Fibroblast of lung (primary cell): ENCODE measurements around the gene CEP78. TPM values are rescaled to one million over a fixed set of nuclear protein-coding genes. Genes with fewer than 3 reads are reported as not detected.

Source experiments
- DNase-seq, 2 donors: peaks; one replicate each; pipeline versions ENCODE4 v3.0.0 to v3.0.0-alpha.2; 2010; ENCODE audit warnings: low read depth in 2 of 2
- H2AFZ ChIP-seq: 2 replicates; pipeline ENCODE4 v1.5.1; 2012; ENCODE audit warnings: low read length, control low read depth, inconsistent platforms
- H3K27ac ChIP-seq: 2 replicates; pipeline ENCODE4 v1.5.1; 2011; ENCODE audit warnings: low read length, control low read depth; ENCODE audit not compliant: insufficient read depth
- H3K27me3 ChIP-seq: 2 replicates; pipeline ENCODE4 v1.5.1; 2011; ENCODE audit warnings: mild to moderate bottlenecking, low read length; ENCODE audit not compliant: control insufficient read depth, insufficient read depth
- H3K36me3 ChIP-seq: 2 replicates; pipeline ENCODE4 v1.5.1; 2011; ENCODE audit warnings: low read length; ENCODE audit not compliant: control insufficient read depth, insufficient read depth
- H3K4me1 ChIP-seq: 2 replicates; pipeline ENCODE4 v1.5.1; 2011; ENCODE audit warnings: low read length; ENCODE audit not compliant: control insufficient read depth, insufficient read depth; ENCODE audit errors: extremely low read depth
- H3K4me2 ChIP-seq: 2 replicates; pipeline ENCODE4 v1.5.1; 2011; ENCODE audit warnings: low read length, control low read depth; ENCODE audit not compliant: insufficient read depth; ENCODE audit errors: extremely low read depth
- H3K4me3 ChIP-seq, 4 experiments: fragments of 200-600 bp in 1 of 4; sonication (generic) in 1 of 4; replicated peaks in 1 of 4; 2 replicates each; pipeline ENCODE4 v1.5.1; 2011 to 2016; ENCODE audit warnings: low read length in 4 of 4, low read depth in 3 of 4, mild to moderate bottlenecking in 3 of 4, control low read depth in 2 of 4, inconsistent platforms in 1 of 4, mixed read lengths in 1 of 4; ENCODE audit not compliant: insufficient read depth in 1 of 4; ENCODE audit errors: control extremely low read depth in 1 of 4
- H3K79me2 ChIP-seq: 2 replicates; pipeline ENCODE4 v1.5.1; 2012; ENCODE audit warnings: mild to moderate bottlenecking, low read length, inconsistent platforms; ENCODE audit not compliant: control insufficient read depth, insufficient read depth
- H3K9ac ChIP-seq: 2 replicates; pipeline ENCODE4 v1.5.1; 2011; ENCODE audit warnings: mild to moderate bottlenecking, low read length, control low read depth; ENCODE audit not compliant: insufficient read depth
- H3K9me3 ChIP-seq: 2 replicates; pipeline ENCODE4 v1.5.1; 2012; ENCODE audit warnings: low read depth, low read length; ENCODE audit not compliant: control insufficient read depth, insufficient read depth
- H4K20me1 ChIP-seq: 2 replicates; pipeline ENCODE4 v1.5.1; 2011; ENCODE audit warnings: low read length; ENCODE audit not compliant: control insufficient read depth, insufficient read depth; ENCODE audit errors: extremely low read depth
- EZH2 ChIP-seq: IDR thresholded peaks from 2 replicates; pipeline ENCODE4 v1.5.1; 2012; ENCODE audit warnings: low read length, control low read depth, mild to moderate bottlenecking; ENCODE audit errors: missing control alignments
- polyA plus RNA-seq, 2 donors: library from polyadenylated mRNA; depleted of rRNA in 1 of 2; stranded (reverse) in 1 of 2; unstranded in 1 of 2; fragments of >200 nt; gene quantifications; 2 replicates each; pipeline ENCODE4 v1.2.1, GENCODE V29; 2011 to 2012; ENCODE audit warnings: missing spikeins in 1 of 2
- total RNA-seq: library from RNA; depleted of rRNA; stranded (reverse); fragments of >200 nt; gene quantifications from 2 replicates; pipeline ENCODE4 v1.2.1, GENCODE V29; 2014
- TF ChIP-seq, protein P1 (sequence below), 2 donors: IDR thresholded peaks in 1 of 2; conservative IDR thresholded peaks in 1 of 2; 1 replicate in 1 of 2; 2 replicates in 1 of 2; pipeline ENCODE4 v1.5.1; 2011 to 2012; ENCODE audit warnings: low read length in 2 of 2, control low read depth in 1 of 2, inconsistent platforms in 1 of 2, low read depth in 1 of 2, mild to moderate bottlenecking in 1 of 2

Gene CEP78
- total and polyA plus RNA-seq, 2 donors (not counting 1 experiment from before 2014, with no cell fraction given) = 8.9 to 10.4 TPM

DNA sequence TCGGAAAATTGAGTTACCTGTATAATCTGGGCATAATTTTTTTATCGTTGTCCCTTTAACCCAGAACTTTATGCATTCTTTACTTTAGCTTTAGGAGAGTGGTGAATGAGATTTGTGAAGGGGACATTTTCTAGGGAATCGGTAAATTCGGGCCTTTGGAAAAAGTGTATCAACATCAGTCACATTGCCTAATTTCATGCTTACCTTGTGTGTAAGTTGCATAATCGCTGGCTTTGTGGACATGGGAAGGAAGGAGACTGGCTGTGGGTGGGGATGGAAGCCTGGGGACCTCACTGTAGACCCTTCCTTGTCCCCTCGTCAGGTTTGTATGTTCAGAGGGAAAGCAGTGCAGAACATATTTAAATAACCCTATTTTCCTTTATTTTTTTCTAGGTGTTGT, 64.3 kb downstream of the CEP78 start:
- no peaks in the 10 kb centered on the region for H3K4me1 ChIP-seq
- no peak overlapping the region for H3K9ac ChIP-seq
- no peak overlapping the region for H3K4me2 ChIP-seq
- peak overlapping the region in 1 of 4 experiments; percentile 9 for H3K4me3 ChIP-seq
- H4K20me1 ChIP-seq = no peaks in the 10 kb centered on the region
- no peak for DNase-seq
- H2AFZ ChIP-seq = no peak overlapping the region
- no peaks in the 10 kb centered on the region for H3K36me3 ChIP-seq
- no peak for TF ChIP-seq EZH2
- TF ChIP-seq, protein P1, sequence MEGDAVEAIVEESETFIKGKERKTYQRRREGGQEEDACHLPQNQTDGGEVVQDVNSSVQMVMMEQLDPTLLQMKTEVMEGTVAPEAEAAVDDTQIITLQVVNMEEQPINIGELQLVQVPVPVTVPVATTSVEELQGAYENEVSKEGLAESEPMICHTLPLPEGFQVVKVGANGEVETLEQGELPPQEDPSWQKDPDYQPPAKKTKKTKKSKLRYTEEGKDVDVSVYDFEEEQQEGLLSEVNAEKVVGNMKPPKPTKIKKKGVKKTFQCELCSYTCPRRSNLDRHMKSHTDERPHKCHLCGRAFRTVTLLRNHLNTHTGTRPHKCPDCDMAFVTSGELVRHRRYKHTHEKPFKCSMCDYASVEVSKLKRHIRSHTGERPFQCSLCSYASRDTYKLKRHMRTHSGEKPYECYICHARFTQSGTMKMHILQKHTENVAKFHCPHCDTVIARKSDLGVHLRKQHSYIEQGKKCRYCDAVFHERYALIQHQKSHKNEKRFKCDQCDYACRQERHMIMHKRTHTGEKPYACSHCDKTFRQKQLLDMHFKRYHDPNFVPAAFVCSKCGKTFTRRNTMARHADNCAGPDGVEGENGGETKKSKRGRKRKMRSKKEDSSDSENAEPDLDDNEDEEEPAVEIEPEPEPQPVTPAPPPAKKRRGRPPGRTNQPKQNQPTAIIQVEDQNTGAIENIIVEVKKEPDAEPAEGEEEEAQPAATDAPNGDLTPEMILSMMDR (conservative IDR thresholded peaks at IDR 0.05 in 1 of 2, IDR thresholded peaks at IDR 0.05 in 1 of 2; ENCODE audit: low read depth in 1 of 2, low read length in 2 of 2) = no peak
- no peak overlapping the region for H3K27ac ChIP-seq
- no peaks in the 10 kb centered on the region for H3K9me3 ChIP-seq
- no peaks in the 10 kb centered on the region for H3K27me3 ChIP-seq
- no peaks in the 10 kb centered on the region for H3K79me2 ChIP-seq

DNA sequence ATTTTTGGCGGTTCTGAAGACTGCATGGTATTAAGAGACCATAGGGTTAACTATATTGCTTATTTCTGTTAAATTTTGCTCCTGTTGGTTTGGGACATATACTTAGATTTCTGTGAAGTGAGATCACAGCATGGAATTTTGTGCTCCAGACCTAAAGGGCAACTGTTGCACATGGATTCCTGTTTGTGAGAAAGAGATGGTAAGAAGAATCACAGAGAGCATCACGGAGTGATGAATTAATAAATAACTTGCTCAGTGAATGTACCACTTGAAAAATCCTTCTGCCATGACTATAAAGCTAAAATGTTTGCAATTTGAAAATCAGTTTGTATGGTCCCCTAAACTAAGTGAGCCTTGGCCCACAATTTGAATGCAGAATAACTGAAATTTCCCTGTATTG, 65.6 kb downstream of the CEP78 start:
- Histone ChIP-seq H3K27me3 (no peaks in the 10 kb centered on the region), H2AFZ (no peak overlapping the region), H3K4me2 (no peak overlapping the region), H3K9me3 (no peaks in the 10 kb centered on the region), H3K79me2 (no peaks in the 10 kb centered on the region), H3K4me1 (no peaks in the 10 kb centered on the region), H4K20me1 (no peaks in the 10 kb centered on the region), H3K27ac (no peak overlapping the region), H3K4me3 (no peak overlapping the region), H3K9ac (no peak overlapping the region), H3K36me3 (no peaks in the 10 kb centered on the region)
- DNase-seq = no peak
- TF ChIP-seq, protein P1 (conservative IDR thresholded peaks at IDR 0.05 in 1 of 2, IDR thresholded peaks at IDR 0.05 in 1 of 2; ENCODE audit: low read depth in 1 of 2, low read length in 2 of 2) = no peak
- no peak for TF ChIP-seq EZH2

- no peak overlapping the region for H3K4me2 ChIP-seq
- H3K36me3 ChIP-seq = no peaks in the 10 kb centered on the region
- H3K79me2 ChIP-seq = no peaks in the 10 kb centered on the region
- no peaks in the 10 kb centered on the region for H3K9me3 ChIP-seq
- H3K4me1 ChIP-seq = no peaks in the 10 kb centered on the region
- TF ChIP-seq, protein P1 (conservative IDR thresholded peaks at IDR 0.05 in 1 of 2, IDR thresholded peaks at IDR 0.05 in 1 of 2; ENCODE audit: low read depth in 1 of 2, low read length in 2 of 2) = no peak
- TF ChIP-seq EZH2 = no peak
- DNase-seq = no peak
- no peaks in the 10 kb centered on the region for H3K27me3 ChIP-seq
- no peak overlapping the region for H3K27ac ChIP-seq
- H3K9ac ChIP-seq = no peak overlapping the region
- no peaks in the 10 kb centered on the region for H4K20me1 ChIP-seq
- H3K4me3 ChIP-seq = no peak overlapping the region
- H2AFZ ChIP-seq = no peak overlapping the region
Observed at GRCh38 chr9:78303377-78304062, 67.6 kb downstream of the CEP78 start.
